H1 (cell line): ENCODE results near the gene PSME2. TPM values are rescaled to one million over a fixed set of nuclear protein-coding genes. Genes with fewer than 3 reads are reported as not detected.

Experiments
- CTBP2 ChIP-seq: IDR thresholded peaks from 2 replicates; pipeline ENCODE4 v1.7.0; 2011; ENCODE audit warnings: borderline replicate concordance, mild to moderate bottlenecking, moderate library complexity, mixed read lengths, low read length; ENCODE audit not compliant: insufficient read depth, insufficient read length
- KDM4A ChIP-seq: IDR thresholded peaks from one replicate; pipeline ENCODE4 v1.7.1; 2012; ENCODE audit warnings: low read depth, mild to moderate bottlenecking, moderate library complexity, low read length, inconsistent platforms; ENCODE audit not compliant: severe bottlenecking
- polyA plus RNA-seq, 7 experiments: library from polyadenylated mRNA; depleted of rRNA in 3 of 7; stranded (reverse) in 5 of 7; unstranded in 2 of 7; fragments of >200 nt in 5 of 7; fragments of 200-250 nt in 2 of 7; gene quantifications; 1 replicate in 5 of 7; 2 replicates in 1 of 7; 4 replicates in 1 of 7; pipeline versions ENCODE4 v1.2.1 to v1.2.3, GENCODE V29; 2011 to 2013; ENCODE audit warnings: missing spikeins in 2 of 7, mixed read lengths in 2 of 7
- total RNA-seq: library from RNA; stranded (reverse); fragmentation: NEBNext Ultra II Directional; extraction: Animal tissue kit (Norgen Biotek cat#: 25700); gene quantifications from 2 replicates; pipeline ENCODE4 v1.2.1, GENCODE V29; 2021

Gene PSME2
- total and polyA plus RNA-seq, 2 of the 8 experiments (the other 6 are each of a cell fraction or from before 2014, with no cell fraction given) = 71.8 to 111 TPM

DNA sequence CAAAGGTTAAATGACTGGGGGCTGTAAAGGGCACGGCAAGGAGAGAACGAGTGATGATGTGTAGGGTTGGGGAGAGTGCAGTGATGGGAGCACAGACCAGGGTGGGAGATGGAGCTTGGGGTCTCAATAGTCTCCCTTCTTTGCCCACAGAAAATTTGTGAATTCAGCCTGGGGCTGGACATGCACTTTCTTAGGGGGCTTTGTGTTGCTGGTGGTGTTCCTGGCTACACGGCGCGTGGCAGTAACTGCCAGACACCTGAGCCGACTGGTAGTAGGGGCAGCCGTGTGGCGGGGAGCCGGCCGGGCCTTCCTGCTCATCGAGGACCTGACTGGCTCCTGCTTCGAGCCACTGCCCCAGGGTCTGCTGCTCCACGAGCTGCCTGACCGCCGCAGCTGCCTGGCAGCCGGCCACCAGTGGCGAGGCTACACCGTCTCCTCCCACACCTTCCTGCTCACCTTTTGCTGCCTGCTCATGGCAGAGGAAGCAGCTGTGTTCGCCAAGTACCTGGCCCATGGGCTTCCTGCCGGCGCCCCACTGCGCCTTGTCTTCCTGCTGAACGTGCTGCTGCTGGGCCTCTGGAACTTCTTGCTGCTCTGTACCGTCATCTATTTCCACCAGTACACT lies 14.2 kb downstream of the PSME2 start (continued):
- TF ChIP-seq KDM4A (no peak), CTBP2 (no peak)
